HepG2 (cell line): ENCODE measurements around the gene ENO3. TPM values are rescaled to one million over a fixed set of nuclear protein-coding genes. Genes with fewer than 3 reads are reported as not detected.
A peak's percentile ranks its signal among the peaks of the same experiment; 100 is the strongest.

Experiments used
- ATF5 ChIP-seq: sonication (generic); formaldehyde crosslinking; IDR thresholded peaks from 2 replicates; pipeline ENCODE4 v1.4.0; 2020; ENCODE audit warnings: mild to moderate bottlenecking, low read depth, missing genetic modification reagents
- BHLHE40 ChIP-seq: IDR thresholded peaks from 2 replicates; pipeline ENCODE4 v1.6.1; 2011; ENCODE audit warnings: low read length, improper control_type of control experiment
- CAMTA2 ChIP-seq: sonication (generic); formaldehyde crosslinking; IDR thresholded peaks from 2 replicates; pipeline ENCODE4 v1.4.0; 2020; ENCODE audit warnings: mild to moderate bottlenecking, missing genetic modification reagents, borderline replicate concordance
- FOXP4 ChIP-seq: sonication (generic); formaldehyde crosslinking; IDR thresholded peaks from 2 replicates; pipeline ENCODE4 v1.4.0; 2020; ENCODE audit warnings: missing genetic modification reagents
- GPN1 ChIP-seq: sonication (generic); formaldehyde crosslinking; IDR thresholded peaks from 2 replicates; pipeline ENCODE4 v1.5.1; 2020; ENCODE audit warnings: missing genetic modification reagents, borderline replicate concordance
- HDAC6 ChIP-seq: fragments of 200-600 bp; sonication (generic); IDR thresholded peaks from 2 replicates; pipeline ENCODE4 v1.7.0; 2017; ENCODE audit warnings: mild to moderate bottlenecking, antibody characterized with exemption, low read length, low read depth
- HIVEP1 ChIP-seq: sonication (generic); formaldehyde crosslinking; IDR thresholded peaks from 2 replicates; pipeline ENCODE4 v1.4.0; 2020; ENCODE audit warnings: mild to moderate bottlenecking, missing genetic modification reagents
- HMG20A ChIP-seq: IDR thresholded peaks from 2 replicates; pipeline ENCODE4 v1.6.1; 2016; ENCODE audit warnings: borderline replicate concordance
- HOXA3 ChIP-seq: sonication (generic); formaldehyde crosslinking; IDR thresholded peaks from 2 replicates; pipeline ENCODE4 v1.5.0; 2020; ENCODE audit warnings: missing genetic modification reagents
- JARID2 ChIP-seq: sonication (generic); formaldehyde crosslinking; IDR thresholded peaks from 2 replicates; pipeline ENCODE4 v1.8.1; 2023; ENCODE audit warnings: missing genetic modification reagents, inconsistent platforms; ENCODE audit not compliant: insufficient replicate concordance
- KDM3A ChIP-seq: IDR thresholded peaks from 2 replicates; pipeline ENCODE4 v1.6.1; 2018; ENCODE audit warnings: low read depth, missing compliant biosample characterization
- SOX5 ChIP-seq: IDR thresholded peaks from 2 replicates; pipeline ENCODE4 v1.6.1; 2016; ENCODE audit warnings: borderline replicate concordance
- SOX6 ChIP-seq, 2 experiments: fragments of 450-650 bp in 1 of 2; sonication (generic) in 1 of 2; formaldehyde crosslinking in 1 of 2; IDR thresholded peaks; 2 replicates each; pipeline versions ENCODE4 v1.4.0 to v1.6.1; 2017 to 2020; ENCODE audit warnings: antibody characterized with exemption in 1 of 2, mild to moderate bottlenecking in 1 of 2, missing genetic modification reagents in 1 of 2
- TRAFD1 ChIP-seq: sonication (generic); formaldehyde crosslinking; IDR thresholded peaks from 2 replicates; pipeline ENCODE4 v1.5.1; 2020; ENCODE audit warnings: missing genetic modification reagents, mild to moderate bottlenecking, borderline replicate concordance
- ZNF280D ChIP-seq: sonication (generic); formaldehyde crosslinking; IDR thresholded peaks from 2 replicates; pipeline ENCODE4 v1.5.1; 2020; ENCODE audit warnings: mild to moderate bottlenecking, missing genetic modification reagents
- ZNF317 ChIP-seq: sonication (generic); formaldehyde crosslinking; IDR thresholded peaks from 2 replicates; pipeline ENCODE4 v1.5.0; 2020; ENCODE audit warnings: mild to moderate bottlenecking, missing genetic modification reagents
- ZNF326 ChIP-seq: sonication (generic); formaldehyde crosslinking; IDR thresholded peaks from 2 replicates; pipeline ENCODE4 v1.4.0; 2020; ENCODE audit warnings: missing genetic modification reagents, borderline replicate concordance
- ZNF414 ChIP-seq: sonication (generic); formaldehyde crosslinking; IDR thresholded peaks from 2 replicates; pipeline ENCODE4 v1.5.0; 2020; ENCODE audit warnings: missing genetic modification reagents
- ZNF768 ChIP-seq: sonication (generic); formaldehyde crosslinking; IDR thresholded peaks from 2 replicates; pipeline ENCODE4 v1.4.0; 2020; ENCODE audit warnings: missing genetic modification reagents
- ZNF816 ChIP-seq: sonication (generic); formaldehyde crosslinking; IDR thresholded peaks from 2 replicates; pipeline ENCODE4 v1.8.0; 2022; ENCODE audit warnings: missing genetic modification reagents, mild to moderate bottlenecking, borderline replicate concordance
- polyA plus RNA-seq, 8 experiments: library from polyadenylated mRNA; depleted of rRNA in 3 of 8; stranded (reverse) in 7 of 8; unstranded in 1 of 8; fragments of >200 nt; fragmentation: Illumina TruSeq in 4 of 8; extraction: Trizol in 4 of 8; gene quantifications; 2 replicates each; pipeline versions ENCODE4 v1.2.1 to v1.2.3, GENCODE V29; 2011 to 2016; ENCODE audit warnings: low read depth in 4 of 8, missing spikeins in 1 of 8, mixed read lengths in 1 of 8; ENCODE audit not compliant: insufficient read depth in 1 of 8
- total RNA-seq, 5 experiments: library from RNA; depleted of rRNA; stranded (reverse); fragments of >200 nt; fragmentation: Illumina TruSeq; extraction: Trizol; gene quantifications; 2 replicates each; pipeline ENCODE4 v1.2.3, GENCODE V29; 2016; ENCODE audit warnings: low read depth in 1 of 5

Gene ENO3
- total and polyA plus RNA-seq, 2 of the 13 experiments (the other 11 are each of a cell fraction or from before 2014, with no cell fraction given): 59.8 to 69.8 TPM

- TF ChIP-seq FOXP4 (CRISPR knock-in tag) (peak; percentile 31; the same call in 1 of the 2 replicates), BHLHE40 (no peak), SOX5 (CRISPR knock-in tag) (no peak), ZNF317 (peak; percentile 8; the same call in 1 of the 2 replicates), HIVEP1 (0 out of 2 replicates have a peak, but pooled peaks have one; percentile 58), HOXA3 (CRISPR knock-in tag) (no peak), HMG20A (CRISPR knock-in tag) (no peak), ATF5 (CRISPR knock-in tag) (no peak), KDM3A (CRISPR knock-in tag) (peak; percentile 56; the same call in 1 of the 2 replicates), ZNF280D (no peak), JARID2 (CRISPR knock-in tag) (no peak), ZNF768 (CRISPR knock-in tag) (no peak), HDAC6 (no peak), GPN1 (CRISPR knock-in tag) (no peak), SOX6 (IDR thresholded peaks at IDR 0.05) (no peak), SOX6 (CRISPR knock-in tag; IDR thresholded peaks at IDR 0.05) (0 out of 2 replicates have a peak, but pooled peaks have one; percentile 20), ZNF816 (CRISPR knock-in tag) (no peak), ZNF414 (CRISPR knock-in tag) (0 out of 2 replicates have a peak, but pooled peaks have one; percentile 19), TRAFD1 (CRISPR knock-in tag) (no peak), CAMTA2 (CRISPR knock-in tag) (no peak), ZNF326 (CRISPR knock-in tag) (no peak)
Observed at GRCh38 chr17:4950746-4951204, at the start of gene ENO3 (continued).
